Stimulated activated CD8-positive, alpha-beta memory T cell treated with anti-CD3 and anti-CD28 coated beads, Interleukin-2, amount 100 ng/mL, for 48 hours (primary cell): ENCODE results near the gene JMJD1C.
"Not testable (repeated sequence)": the region's sequence is repeated elsewhere in the genome, so short reads cannot be mapped to it uniquely, and the experiment has no call there.

ENCODE experiments used
- DNase-seq, 2 donors: peaks; one replicate each; pipeline ENCODE4 v3.0.0-alpha.2; 2020; ENCODE audit warnings: low read depth in 2 of 2

Gene JMJD1C

DNA sequence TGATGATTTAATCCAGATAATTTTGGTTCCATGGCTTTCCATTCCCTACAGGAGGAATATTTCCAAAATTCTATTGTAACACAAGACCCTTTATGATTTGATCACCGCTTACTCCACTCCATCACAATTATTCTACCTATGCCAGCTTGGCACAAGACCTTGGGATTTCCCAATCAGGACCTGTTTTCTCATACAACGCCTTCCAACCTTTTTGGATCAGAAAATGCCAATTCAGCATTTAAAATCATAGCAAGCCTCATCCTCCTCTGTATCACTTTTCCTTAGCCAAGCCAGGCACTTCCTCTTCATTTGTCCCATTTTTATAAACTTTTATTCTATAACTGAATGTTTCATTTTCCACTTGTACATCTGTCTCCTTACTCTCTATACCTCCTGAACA, 100.9 kb downstream of the JMJD1C start:
- DNase-seq = no peak

DNA sequence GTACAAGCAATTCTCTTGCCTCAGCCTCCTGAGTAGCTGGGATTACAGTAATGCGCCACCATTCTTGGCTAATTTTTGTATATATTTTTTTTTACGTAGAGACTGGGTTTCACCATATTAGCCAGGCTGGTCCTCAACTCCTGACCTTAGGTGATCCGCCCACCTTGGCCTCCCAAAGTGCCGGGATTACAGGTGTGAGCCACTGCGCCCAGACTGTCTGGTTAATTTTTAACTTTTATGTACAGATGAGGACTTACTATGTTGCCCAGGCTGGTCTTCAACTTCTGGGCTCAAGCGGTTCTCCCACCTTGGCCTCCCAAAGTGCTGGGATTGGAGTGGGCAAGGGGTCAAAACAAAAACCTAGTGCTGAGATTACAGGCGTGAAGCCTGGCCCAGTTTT, 101.8 kb downstream of the JMJD1C start:
- DNase-seq = no peak

DNA sequence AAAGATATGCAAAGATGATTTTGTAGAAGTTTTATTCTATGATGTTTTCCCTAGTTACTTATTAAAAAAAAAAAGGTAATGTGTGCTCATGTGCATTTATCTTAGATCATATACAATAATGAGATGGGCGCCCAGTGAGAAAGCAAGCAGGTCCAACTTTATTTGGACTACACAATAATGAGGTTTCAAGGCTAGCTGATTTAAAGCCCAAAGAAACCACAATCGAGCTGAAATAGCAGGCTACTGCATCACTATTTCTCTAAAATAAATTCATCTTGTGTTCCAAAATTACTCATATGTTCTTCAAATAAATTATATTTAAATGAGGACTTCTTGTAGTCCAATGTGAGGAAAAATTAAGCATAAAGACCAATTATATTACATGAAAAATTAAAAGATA, 110.1 kb downstream of the JMJD1C start:
- no peak for DNase-seq

DNA sequence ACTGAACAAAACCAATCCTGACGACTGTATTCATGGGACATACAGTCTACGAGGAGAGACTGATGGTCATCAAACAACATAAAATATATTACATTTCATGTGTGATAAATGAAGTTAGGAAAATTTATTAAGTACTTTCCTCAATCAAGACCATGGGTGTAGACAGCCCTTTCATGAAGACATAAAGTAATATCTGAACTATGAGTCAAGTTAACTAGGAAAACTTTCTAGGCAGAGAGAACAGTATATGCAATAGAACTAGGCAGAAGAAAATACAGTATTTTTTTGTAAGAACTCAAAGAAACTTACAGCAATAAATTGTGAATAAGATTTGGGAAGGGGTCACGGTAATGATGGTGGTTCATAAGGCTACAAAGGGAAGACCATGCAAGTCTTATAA, 112.8 kb downstream of the JMJD1C start:
- no peak for DNase-seq

DNA sequence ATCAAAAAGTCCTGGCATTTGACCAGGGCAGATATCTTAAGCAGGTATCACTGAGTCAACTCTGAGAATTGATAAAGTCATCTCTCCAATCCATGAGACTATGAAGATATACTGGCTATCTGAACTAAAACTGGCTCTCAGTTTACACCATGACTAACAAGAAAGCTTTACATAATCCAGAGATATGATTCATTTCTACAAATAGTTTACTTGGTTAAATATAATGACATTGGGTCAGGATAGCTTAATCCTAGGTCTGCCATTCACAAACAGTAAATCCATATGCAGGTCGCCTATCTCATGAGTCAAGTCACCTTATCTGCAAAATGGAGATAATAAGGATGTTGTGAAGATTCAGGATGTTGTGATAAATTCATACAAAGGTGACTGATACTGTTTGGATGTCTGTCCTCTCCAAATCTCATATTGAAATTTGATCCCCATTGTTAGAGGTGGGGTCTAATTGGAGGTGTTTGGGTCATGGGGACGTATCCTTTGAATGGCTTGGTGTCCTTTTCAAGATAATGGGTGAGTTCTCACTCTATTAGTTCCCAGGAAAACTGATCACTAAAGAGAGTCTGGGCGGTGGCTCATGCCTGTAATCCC, 117.4 kb downstream of the JMJD1C start:
- no peak for DNase-seq

DNA sequence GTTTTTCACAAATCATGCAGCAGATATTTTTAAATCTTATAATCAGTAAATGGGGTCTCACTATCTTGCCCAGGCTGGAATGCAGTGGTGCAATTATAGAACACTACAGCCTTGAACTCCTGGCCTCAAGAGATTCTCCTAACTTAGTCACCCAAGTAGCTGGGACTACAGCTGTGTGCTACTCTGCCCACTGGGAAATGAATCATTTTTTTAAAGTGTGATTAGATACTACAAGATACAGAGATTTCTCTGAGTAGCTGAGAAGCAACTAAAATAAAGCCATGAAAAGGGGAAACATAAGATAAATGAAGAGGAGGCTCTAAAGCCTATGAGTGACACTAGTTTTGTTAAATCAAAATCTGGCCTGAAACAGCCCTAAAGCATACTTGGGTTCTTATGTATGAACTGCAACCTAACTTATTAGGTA, 119.7 kb downstream of the JMJD1C start:
- DNase-seq = no peak

DNA sequence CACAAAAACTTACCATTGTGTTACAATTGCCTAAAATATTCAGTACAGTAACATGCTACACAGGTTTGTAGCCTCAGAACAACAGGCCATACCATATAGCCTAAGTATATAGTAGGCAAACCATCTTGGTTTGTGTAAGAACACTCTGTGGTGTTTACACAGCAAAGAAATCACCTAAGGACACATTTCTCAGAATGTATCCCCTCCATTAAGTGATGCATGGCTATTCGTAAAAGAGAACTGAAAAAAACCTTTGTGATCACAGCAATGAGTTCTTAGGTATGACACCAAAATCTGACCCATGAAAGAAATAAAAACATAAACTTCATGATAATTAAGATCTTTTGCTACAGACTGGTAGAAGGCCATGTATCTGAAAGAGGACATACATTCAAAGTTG, 121.5 kb downstream of the JMJD1C start:
- DNase-seq = no peak

DNA sequence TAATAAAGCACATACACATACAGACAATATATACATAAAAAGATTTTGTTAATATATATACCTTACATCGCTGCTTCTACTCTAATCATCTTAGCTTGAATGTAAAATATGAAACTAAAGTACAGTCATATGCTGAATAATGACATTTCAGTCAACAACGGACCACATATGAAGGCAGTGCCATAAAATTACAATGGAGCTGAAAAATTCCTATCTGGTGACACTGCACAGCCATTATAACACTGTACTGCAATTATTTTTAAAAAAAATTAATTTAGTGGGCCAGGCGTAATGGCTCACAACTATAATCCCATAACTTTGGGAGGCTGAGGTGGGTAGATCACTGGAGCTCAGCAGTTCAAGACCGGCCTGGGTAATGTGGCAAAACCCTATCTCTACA, 122.3 kb downstream of the JMJD1C start:
- DNase-seq = no peak

DNA sequence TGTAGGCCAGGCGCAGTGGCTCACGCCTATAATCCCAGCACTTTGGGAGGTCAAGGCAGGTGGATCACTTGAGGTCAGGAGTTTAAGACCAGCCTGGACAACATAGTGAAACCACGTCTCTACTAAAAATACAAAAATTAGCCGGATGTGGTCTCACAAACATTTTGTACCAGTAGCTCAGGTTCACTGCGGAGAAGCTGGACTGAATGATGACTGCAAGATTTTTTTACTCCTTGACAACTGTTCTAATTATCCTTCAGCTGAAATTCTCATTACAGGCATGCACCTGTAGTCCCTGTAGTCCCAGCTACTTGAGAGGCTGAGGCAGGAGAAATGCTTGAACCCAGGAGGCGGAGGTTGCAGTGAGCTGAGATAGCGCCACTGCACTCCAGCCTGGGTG, 126.1 kb downstream of the JMJD1C start:
- not testable (repeated sequence) for DNase-seq

DNA sequence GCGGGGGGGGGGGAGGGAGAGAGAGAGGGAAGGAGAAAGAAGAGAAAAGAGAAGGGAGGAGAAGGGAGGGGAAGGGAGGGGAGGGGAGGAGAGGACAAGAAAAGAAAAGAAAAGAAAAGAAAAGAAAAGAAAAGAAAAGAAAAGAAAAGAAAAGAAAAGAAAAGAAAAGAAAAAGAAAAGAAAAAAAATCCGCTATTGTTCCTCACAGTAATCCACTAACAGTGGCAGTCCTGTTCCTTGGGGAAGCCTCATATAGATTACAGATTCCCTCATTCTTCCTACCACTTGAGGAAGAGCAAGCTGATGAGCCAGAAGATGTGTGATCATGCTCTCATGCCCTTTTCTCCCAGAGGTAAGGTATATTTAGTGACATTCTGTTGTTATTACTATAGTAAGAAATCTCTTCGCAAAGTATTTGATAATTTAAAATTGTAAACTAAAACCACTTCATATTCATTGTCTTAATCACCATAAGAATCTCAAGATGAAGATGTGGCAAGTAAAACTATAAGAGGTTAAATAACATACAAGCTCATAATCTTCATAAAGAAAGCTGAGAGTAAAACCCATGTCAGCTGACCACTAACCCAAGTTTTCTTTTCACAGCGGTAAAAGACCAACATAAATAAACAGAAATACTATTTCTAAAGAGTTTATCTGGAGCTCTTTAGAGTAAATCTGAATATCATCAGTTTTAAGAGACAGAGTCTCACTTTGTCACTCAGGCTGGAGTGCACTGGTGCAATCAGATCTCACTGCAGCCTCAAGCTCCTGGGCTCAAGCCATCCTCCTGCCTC, 128.1 kb downstream of the JMJD1C start:
- DNase-seq = no peak

DNA sequence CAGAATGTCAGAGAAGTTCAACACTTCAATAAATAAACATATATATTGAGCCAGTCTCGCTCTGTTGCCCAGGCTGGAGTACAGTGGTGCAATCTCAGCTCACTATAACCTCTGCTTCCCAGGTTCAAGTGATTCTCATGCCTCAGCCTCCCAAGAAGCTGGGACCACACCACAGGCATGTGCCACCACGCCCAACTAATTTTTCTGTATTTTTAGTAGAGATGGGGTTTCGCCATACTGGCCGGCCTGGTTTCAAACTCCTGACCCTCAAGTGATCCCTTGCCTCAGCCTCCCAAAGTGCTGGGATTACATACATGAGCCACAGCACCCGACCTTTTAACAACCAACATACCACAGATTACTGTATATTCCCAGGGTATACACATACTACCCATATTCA, 134.2 kb downstream of the JMJD1C start:
- no peak for DNase-seq

DNA sequence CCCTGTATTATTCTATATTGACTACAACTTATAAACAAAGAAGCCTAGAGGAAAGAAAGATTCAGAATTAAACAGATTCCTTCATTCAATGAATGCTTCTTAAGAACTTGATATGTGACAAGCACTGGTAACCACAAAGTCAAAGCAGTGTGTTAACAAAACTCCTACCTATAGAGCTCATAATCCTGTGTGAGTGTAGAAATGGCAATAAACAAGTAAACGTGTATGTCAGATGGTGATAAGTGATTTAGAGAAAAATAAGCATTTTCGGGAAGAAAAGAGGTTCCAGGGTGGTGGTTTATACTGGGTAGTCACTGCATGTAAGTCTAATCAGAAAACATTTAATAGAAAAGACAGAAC, 141.3 kb downstream of the JMJD1C start:
- DNase-seq = no peak

DNA sequence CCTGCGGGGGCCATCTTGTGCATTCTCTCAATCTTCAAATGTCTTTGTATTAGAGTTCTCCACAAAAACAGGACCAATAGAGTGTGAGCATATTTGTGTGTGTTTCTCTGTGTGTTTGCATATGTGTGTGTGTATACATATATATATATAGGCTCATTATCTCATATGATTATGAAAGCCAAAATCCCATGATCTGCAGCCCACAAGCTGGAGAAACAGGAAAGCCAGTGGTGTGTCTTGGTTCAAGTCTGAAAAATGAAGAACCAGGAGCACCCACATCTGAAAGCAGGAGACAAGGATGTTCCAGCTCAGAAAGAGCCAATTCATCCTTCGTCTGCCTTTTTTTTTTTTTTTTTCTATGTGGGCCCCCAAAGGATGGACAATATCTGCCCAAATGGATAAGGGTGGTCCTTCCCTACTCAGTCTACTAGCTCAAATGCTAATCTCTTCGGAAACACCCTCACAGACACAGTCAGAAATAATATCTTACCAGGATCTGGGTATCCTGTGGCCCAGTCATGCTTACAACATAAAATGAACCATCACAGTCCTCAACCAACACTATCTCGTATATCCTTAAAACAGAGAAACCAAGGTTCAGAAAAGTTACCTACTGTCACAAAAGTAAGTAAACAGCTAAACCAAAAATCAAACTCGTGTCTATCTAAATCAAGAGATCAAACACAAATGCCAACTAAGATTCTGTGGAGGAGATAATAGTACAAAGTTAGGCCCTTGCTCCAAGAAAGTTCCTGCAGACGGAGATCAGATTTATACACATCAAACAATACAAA, 141.9 kb downstream of the JMJD1C start:
- DNase-seq = no peak

DNA sequence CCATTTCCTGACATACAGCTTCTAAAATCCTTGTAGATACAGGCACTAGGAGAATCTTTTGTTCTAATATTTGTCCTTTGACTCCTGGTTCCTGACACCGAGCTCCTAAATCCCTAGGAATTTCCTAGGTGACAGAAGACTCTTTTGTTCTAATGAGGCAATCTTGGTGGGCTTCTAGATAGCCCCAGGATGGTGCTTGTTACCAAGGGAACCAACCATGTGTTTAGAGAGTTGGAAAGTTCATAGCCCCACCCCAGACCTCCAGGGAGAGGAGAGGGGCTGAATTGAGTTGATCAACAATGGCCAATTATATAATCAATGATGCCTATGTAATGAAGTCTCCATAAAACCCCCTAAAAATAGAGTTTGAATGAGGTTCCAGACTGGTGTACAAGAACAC, 145.1 kb downstream of the JMJD1C start:
- no peak for DNase-seq

DNA sequence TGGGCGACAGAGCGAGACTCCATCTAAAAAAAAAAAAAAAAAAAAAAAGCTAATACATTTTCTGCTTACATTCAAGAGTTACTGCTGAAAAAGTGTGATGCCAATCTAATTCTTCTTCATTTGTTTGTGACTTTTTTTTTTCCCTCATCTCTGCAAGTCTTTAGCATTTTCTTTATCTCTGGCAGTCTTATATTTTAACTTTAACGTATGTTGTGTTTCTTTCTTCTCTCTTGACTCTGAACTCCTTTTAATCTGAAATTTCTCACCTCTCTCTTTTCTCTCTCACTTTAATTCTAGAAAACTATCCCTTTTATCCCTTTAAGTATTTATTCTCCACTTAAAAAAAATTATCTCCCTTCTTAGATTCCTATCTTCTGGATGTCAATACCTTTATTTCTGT, 146.5 kb downstream of the JMJD1C start:
- no peak for DNase-seq

DNA sequence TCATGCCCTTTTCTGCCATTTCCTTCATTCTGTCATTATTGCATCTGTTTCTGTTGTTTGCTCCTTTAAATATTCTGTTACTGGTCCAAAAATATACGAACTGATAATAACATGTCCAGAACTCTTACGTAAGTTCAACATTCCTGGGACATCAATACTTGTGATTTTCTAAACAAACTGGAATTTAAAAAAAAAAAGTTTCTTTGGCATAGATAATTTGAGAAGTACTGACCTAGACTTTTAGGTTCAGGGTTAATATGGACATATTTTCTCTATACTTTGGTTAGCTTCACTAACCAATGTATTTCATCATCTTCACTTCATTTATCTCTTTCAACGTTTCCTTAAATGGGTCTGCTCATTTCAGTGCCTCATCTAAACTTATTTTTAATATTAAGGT, 147.3 kb downstream of the JMJD1C start:
- DNase-seq = no peak

DNA sequence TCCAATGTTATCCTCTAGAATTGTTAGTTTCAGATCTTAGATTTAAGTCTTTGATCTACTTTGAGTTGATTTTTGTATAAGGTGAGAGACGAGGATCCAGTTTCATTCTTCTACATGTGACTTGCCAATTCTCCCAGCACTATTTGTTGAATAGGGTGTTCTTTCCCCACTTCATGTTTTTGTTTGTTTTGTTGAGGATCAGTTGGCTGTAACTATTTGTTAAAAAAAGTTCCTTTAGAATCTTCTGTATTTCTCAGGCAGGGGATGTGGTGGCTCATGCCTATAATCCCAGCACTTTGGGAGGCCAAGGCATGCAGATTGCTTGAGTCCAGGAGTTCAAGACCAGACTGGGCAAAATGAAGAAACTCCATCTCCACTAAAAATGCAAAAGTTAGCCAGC, 151.8 kb downstream of the JMJD1C start:
- no peak for DNase-seq

DNA sequence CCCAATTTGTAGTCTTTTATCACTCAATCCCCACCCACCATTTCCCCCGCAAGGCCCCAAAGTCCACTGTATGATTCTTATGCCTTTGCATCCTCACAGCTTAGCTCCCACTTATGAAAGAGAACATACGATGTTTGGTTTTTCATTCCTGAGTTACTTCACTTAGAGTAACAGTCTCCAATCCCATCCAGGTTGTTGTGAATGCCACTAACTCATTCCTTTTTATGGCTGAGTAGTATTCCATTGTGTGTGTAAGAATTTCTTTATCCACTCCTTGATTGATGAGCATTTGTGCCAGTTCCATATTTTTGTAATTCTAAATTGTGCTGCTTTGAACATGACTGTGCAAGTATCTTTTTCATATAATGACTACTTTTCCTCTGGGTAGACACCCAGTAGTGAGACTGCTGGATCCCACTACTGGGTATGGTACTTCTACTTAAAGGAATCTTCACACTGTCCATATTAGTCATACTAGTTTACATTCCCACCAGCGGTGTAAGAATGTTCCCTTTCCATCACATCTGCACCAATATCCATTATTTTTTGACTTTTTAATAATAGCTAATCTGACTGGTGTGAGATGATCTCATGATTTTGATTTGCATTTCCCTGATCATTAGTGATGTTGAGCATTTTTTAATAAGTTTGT, 152.6 kb downstream of the JMJD1C start:
- DNase-seq = no peak

DNA sequence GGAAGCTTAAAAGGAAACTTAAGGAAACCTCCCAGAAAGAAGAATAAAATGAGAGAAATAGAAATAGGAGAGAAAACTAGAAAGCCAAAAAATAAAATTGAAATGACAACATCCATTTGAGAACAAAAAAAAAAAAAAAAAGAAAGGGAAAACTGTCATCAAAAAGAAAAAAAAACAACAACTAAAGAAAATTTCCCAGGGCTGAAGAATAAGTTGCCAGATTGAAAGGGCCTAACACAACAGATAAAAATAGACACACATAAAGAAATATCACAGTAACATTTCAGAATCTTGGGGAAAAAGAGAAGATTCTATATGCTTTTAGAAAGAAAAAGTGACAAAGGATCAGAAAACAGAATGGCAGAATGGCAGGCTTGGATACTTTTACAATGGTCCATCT, 157.1 kb downstream of the JMJD1C start:
- no peak for DNase-seq

DNA sequence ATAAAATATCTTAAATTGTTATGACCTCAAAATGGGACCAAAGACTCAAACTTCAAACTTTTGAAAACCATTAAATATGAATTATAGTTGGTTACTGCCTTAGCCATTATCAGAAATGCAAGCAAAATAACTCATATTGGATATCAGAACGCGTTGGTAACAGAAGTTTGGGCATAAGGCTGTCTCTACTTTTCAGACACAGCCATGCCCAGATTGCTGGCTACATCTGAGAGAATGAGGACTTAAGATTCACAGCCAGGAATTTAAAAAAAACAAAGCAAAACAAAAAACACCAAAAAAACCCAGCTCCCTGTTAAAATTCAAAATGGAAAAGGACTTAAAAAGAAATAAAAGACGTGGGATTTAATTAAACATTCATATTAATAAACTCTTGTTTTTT, 161.6 kb downstream of the JMJD1C start:
- DNase-seq = no peak

DNA sequence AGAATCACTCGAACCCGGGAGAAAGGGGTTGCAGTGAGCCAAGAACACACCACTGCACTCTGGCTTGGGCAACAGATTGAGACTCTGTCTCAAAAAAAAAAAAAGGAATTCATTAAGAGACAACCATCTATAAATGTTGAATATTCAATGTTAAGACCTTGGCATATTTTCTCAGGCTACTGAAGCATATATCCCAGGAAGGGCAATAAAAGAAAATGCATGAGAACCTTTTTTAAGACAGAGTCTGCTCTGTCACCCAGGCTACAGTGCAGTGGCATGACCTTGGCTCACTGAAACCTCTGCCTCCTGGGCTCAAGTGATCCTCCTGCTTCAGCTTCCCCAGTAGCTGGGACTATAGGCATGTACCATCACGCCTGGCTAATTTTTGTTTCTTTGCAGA, 165.0 kb downstream of the JMJD1C start:
- DNase-seq = no peak

DNA sequence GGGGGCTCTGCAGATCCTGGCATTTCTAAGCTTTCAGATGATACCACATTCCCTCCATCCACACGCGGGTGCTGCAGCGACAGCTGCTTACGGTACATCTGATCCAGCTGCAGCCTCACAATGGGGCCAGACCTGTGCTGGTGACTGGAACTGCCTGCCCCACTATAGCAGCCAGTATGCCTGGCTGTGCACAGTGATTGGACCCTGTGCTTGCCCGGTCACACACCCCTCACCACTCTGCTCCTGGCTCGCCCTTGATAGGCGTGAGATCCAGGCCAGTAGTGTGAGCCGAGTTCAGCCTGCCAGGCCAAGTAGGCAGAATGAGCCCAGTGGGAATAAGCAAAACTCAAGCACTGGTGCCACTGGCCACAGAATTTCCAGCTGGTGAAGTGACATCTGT, 167.8 kb downstream of the JMJD1C start:
- no peak for DNase-seq

DNA sequence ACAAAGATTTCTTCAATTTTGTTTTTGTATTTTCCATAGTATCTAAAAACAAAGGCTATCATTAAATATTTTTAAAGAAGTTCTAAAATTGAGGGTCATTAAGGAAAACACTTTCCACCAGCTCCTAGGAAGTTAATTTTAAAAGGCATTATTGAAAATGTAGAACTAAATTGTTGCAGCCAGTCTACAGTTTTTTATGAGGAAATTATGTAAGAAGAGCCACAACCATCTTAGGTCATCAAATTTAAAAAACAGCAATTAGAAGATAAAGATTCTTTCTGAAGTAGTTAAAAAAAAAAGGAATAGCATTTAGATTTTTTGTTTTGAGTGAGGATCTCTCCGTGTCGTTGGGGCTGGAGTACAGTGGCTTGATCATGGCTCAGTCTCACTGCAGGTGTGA, 171.0 kb downstream of the JMJD1C start:
- DNase-seq = no peak
